Suprapubic skin (tissue), 4 donors: Measurements from ENCODE around the gene ZNF521.

Experiments used
- CTCF ChIP-seq, 2 donors: fragments of 200-600 bp in 1 of 2; fragments of 450-650 bp in 1 of 2; sonication (generic) in 1 of 2; IDR thresholded peaks; one replicate each; pipeline ENCODE4 v1.5.1; 2016 to 2019; ENCODE audit warnings: antibody characterized with exemption in 2 of 2, mild to moderate bottlenecking in 1 of 2, moderate library complexity in 1 of 2
- EP300 ChIP-seq: sonication (generic); formaldehyde crosslinking; IDR thresholded peaks from one replicate; pipeline ENCODE4 v1.6.1; 2017; ENCODE audit warnings: antibody characterized with exemption
- POLR2AphosphoS5 ChIP-seq, 3 donors: sonication (generic); formaldehyde crosslinking; IDR thresholded peaks; one replicate each; pipeline ENCODE4 v1.6.1; 2017; ENCODE audit warnings: antibody characterized with exemption in 3 of 3

- TF ChIP-seq CTCF (IDR thresholded peaks at IDR 0.05) (no peak), POLR2AphosphoS5 (IDR thresholded peaks at IDR 0.05) (no peak), EP300 (no peak)
Measured at GRCh38 chr18:25140124-25140961, 211.6 kb downstream of the ZNF521 start.
